Tibial nerve (tissue), 4 donors: ENCODE measurements around the gene RPP40.

ENCODE experiments used
- CTCF ChIP-seq, 5 experiments: fragments of 200-600 bp in 3 of 5; fragments of 450-650 bp in 2 of 5; sonication (generic) in 3 of 5; IDR thresholded peaks; one replicate each; pipeline ENCODE4 v1.5.1; 2016 to 2019; ENCODE audit warnings: antibody characterized with exemption in 5 of 5, mild to moderate bottlenecking in 3 of 5, moderate library complexity in 2 of 5
- EP300 ChIP-seq, 2 donors: sonication (generic); formaldehyde crosslinking; IDR thresholded peaks; one replicate each; pipeline ENCODE4 v1.6.1; 2017; ENCODE audit warnings: antibody characterized with exemption in 2 of 2, mild to moderate bottlenecking in 1 of 2
- POLR2A ChIP-seq, 2 donors: fragments of 450-650 bp; IDR thresholded peaks; one replicate each; pipeline ENCODE4 v1.6.1; 2017; ENCODE audit warnings: antibody characterized with exemption in 2 of 2, mild to moderate bottlenecking in 2 of 2, moderate library complexity in 2 of 2

GRCh38 chr6:4957521-4958231 is 46.2 kb downstream of the RPP40 start:
- TF ChIP-seq CTCF (IDR thresholded peaks at IDR 0.05) (no peak), POLR2A (IDR thresholded peaks at IDR 0.05) (no peak), EP300 (IDR thresholded peaks at IDR 0.05) (no peak)
